HG03558 (cell line): ENCODE measurements around the gene TUBB1.

ENCODE experiments used
- ATAC-seq: cut with Tn5 transposase; IDR thresholded peaks from one replicate; pipeline ENCODE4 v1.9.1; 2021; ENCODE audit warnings: moderate number of reproducible peaks; ENCODE audit not compliant: unreplicated experiment; ENCODE audit errors: extremely low read depth

Gene TUBB1

DNA sequence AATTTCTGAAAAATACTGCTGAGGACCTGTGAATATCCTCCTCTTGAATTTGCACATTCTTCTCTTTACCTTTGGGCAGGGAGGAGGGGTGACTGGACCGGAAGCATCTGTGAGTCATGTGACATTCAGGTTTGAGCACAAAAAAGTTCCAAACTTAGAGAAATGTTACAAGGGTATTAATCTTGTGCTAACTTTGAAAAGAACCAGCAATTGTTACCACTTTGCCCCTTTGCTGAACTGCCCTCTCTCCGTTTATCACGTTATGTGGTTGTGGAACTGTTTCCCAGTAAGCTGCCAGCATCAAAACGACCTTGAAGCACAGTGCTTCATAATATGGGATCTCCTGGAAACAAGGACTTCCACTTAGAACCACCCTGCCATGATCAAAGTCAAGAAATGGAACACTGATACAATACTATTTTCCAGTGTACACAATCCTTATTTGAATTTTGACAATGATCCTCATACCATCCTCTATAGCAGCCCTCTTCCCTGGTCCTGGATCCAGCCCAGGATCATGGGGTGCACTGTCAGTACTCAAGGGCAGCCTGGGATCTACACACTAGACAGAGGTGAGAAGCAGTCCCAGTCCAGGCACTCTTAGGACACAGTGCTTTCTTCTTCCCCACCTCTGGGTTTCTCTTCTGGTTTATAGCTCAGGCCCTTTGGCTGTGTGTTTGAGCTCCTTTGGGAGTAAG is 2.3 kb upstream of the TUBB1 start:
- no peak for ATAC-seq

DNA sequence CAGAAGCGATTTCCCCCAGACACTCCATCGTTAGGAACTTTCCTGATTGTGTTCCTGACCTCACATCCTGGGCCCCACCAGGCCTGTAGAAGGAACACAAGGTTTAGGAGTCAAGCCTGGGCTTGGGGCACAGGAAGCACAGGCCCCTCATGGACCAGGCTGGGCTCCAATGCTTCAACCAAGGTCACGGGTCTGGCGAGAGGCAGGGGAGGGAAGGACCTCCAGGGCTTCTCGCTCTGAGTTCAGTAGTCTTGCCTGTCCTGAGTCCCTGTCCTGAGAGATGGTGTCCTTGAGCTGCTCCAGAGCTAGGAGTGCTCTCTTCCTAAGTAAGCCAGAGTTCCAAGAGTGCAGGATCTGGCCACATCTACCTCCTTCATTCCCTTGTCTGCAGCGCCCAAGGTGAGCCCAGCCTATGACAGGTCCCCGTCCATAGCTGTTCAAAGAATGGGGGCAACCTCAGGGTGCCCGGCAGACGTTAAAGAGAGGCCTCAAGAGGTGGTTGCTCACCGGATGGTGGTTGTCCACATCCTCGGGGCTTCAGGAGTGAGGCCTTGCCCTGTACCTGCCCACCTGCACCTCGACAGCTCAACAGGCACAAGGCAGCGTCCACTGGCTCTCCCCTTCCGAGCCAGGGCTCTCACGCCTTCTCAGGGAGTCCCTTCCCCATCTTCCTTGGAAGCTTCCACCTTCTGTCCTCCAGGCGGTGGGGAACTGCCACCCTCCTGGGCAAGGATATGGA is 1.6 kb upstream of the TUBB1 start:
- ATAC-seq: no peak

DNA sequence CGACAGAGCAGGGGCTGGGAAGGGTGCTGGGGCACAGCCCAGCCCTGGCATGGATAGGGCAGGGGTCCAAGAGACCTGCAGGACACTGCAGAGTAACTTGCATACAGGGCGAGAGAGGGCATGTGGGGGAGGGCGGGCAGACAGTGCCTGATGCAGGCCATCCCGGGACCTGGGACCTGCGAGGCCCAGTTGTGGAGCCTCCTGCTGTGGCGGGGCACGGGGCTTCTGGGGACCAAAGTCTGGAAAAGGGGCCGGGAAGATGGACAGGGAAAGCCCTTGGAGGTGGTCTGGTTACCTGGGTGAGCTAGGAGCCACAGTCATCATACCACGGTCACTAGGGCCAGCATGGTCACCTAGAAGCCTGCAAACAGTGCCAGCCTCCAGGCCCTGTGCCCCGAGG is 412 bp upstream of the TUBB1 start:
- no peak for ATAC-seq

DNA sequence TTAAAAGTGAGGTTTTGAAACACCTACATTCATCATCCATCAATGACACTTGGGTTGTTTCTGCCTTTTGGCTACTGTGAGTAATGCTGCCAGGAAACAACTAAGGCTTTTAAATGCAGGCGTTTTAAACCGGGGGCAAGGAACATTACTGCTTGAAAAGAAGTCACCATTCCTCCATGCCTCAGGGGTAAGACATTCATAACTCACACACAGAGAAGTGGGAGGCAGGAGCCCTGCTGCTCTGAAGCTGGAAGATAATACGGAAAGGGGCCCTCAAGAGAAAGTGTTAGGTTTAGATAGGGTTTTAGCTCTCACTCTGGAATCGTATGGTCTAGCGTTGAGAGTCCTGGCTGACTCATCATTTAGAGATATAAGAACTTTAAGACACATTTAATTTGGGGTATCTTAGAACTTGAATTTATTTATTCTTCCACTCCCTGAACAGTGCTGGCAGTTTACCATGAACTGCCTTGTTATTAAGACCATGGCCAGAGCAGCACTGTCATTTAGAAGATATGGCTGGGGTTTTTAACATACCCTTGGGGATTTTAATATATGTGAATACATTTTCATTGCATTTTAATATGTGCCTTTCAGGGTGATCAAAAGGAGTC is 1.8 kb downstream of the TUBB1 start:
- no peak for ATAC-seq

DNA sequence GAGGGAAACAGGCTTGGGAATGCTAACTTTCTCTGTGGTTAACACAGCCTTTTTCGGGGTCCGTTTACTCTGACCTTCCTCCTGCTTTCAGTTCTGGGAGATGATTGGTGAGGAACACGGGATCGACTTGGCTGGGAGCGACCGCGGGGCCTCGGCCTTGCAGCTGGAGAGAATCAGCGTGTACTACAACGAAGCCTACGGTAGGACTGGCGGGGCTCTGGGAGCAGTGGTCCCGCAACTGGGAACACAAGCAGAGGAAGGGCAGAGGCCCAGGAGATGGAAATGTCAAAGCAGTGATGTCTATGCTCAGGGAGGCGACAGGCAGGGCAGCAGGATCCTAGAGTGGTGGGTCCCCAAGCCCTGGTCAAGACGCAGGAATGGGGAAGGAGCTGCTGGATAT is 3.5 kb downstream of the TUBB1 start:
- no peak for ATAC-seq

DNA sequence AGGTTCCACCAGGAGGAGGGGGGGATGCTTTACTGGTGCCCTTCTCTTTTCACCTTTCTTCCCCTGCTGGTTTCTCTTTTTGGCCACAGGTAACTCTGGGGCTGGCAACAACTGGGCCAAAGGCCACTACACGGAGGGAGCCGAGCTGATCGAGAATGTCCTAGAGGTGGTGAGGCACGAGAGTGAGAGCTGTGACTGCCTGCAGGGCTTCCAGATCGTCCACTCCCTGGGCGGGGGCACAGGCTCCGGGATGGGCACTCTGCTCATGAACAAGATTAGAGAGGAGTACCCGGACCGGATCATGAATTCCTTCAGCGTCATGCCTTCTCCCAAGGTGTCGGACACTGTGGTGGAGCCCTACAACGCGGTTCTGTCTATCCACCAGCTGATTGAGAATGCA is 4.4 kb downstream of the TUBB1 start:
- ATAC-seq: no peak

DNA sequence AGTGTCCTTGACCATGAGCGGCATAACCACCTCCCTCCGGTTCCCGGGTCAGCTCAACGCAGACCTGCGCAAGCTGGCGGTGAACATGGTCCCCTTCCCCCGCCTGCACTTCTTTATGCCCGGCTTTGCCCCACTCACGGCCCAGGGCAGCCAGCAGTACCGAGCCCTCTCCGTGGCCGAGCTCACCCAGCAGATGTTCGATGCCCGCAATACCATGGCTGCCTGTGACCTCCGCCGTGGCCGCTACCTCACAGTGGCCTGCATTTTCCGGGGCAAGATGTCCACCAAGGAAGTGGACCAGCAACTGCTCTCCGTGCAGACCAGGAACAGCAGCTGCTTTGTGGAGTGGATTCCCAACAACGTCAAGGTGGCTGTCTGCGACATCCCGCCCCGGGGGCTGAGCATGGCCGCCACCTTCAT is 4.9 kb downstream of the TUBB1 start:
- no peak for ATAC-seq

DNA sequence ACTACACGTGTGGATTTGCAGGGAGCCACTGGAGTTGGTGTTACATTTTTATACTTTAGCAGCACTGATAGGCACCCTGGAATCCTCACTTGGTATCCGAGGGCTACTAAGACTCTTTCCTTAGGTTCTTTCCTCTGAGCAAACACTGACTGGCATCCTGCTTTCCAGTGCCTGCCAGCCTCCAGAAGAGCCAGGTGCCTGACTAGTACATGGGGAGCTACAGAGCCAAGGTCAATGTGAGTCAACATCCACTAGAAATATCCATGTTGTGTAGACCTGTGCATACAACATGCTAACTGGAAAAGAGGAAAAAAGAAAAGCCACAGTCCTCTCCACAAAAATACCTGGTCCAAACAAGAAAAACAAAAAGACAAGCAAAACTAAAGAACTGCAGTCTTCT is 5.9 kb downstream of the TUBB1 start:
- ATAC-seq: no peak

DNA sequence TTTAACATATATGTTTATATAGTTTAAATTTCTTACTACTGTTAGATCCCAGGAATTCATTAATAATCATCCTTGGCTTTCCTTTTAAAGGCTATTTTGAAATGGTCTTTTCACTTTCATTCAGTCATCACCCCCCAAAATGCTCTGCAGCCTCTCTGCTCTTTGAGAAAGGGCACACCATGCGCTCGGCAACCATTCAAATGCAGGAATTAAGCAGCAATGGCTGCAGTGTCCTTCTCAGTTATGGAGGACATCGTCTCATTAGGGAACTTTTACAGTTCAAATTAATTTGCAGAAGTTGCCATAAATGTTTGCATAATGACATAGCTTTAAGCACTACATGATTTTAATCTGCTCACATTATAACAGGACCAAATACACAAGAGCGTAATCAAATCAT is 6.3 kb downstream of the TUBB1 start:
- ATAC-seq: no peak

DNA sequence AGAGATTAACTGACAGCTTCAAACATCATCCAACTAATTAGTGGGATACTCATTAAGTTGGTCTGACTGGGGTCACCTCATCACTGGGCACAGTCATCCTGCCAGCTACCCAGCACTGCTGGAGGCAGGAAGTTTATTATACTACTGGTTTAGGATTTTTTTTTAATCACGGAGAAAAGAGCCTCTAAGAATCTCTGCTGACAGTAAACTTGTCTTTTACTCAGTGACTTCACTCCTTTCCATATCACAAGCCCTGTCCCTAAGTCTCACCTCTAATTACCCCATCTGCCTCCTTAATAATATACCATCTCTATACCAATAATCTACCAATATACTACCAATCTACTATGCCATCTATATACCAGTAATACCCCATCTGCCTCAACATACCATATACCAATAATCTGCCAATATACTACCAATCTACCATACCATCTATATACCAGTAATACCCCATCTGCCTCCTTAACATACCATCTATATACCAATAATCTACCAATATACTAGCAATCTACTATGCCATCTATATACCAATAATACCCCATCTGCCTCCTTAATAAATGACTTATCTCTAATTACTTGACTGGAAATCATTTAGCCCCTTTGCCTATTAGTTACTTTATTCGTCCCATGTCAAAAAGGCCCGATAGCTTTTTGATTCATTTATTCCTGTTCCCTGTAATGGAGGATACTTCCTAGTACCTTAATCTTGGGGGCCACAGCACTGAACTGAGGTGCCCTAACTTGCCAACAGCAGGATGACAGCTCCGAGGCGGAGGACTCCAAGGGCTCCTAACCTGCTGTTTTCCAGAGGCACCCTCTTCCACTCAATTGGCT is 7.9 kb downstream of the TUBB1 start:
- no peak for ATAC-seq

DNA sequence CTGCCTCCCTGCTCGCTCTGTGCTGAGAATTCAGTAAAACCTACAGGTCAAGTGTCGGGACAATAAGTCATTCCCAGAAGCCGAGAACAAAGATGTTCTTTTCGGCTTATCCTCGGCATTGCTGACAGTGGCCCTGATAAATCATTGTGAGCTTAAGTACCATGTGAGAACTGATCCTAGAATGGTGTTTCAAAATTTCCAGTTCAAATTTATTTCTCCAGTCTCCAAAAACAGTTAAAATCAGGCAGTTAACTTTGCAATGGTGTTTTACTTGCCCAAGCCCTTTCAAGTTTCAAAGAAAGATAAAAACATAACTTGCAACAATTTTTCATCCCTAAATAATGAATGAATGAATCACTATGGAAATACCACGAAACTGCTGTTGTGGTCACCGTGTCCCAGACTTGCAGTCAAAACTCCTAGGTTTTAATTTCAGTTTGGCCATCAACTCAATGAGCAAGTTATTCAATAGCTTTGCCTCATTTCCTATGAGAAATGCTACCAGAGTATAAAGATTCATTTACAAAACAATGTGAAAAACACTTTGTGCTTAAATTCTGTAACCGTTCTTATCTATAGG is 8.6 kb downstream of the TUBB1 start:
- ATAC-seq: no peak

DNA sequence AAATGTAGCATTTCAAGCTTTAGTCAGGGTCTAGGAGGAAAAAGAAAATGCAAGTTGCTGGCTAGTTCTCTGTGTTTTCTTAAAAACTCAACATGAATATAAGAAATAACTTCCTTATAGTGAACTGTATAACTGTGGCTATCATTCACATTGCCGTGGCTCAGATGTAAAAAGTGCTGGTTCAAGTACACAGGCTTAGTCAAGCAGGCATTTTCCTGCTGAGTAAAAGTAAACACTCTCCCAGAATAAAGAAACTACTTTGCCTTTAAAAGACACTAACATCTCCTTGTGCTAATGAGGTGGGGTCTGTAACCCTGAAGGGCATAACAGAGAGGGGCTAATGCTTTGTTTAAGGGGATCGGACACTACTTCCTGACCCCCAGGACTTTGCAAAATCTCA is 9.6 kb downstream of the TUBB1 start:
- ATAC-seq: no peak

DNA sequence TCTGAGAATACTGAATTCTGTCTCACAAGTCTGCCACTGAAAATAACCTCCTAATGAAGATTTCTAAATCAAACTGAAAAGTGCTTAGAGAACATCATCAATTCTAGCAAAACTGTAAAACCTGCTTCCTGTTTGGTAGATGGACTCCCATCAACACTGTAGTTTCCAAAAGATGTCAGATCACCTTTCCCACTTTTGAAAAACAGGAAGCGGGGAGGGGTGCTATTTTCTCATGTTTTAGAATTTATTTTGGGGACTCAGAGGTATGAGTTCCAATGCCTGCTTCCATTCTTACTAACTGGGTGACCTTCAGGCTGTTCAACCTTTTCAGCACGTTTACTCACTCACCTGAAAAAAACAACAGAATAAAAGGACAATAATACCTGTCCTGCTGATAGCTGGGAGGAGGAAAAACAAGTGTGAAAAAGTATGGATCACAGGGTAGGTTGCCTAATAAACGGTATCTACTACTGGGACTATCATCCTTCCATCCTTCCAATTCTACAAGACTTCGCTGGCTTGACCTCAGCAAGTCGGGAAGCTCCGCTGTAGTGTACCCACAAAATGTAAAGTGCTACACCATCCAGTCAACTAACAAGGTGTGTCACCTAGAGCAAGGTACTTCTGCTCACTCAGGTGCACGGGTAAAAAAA is 11.8 kb downstream of the TUBB1 start:
- no peak for ATAC-seq

DNA sequence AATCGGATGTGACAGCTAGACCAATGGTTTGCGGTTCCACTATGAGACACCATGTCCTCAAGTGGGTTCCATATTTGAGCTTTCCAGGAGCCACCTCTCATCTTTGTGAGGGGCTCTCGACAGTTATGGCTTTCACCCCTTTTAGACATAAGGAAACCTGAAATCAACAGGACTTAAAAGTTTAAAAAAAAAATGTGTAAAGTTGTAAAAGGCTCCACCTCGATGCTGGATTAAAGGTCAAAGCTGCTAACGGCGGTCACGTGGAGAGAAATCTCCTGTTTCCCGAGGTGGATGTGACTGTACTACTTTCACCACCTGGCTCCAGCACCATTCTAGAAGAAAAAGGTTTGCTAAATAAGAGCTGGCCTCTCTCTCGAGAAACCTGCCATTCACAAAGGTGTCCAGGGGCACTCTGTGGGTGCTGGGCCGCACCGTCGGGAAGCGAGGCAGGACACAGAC is 12.4 kb downstream of the TUBB1 start:
- ATAC-seq: no peak

DNA sequence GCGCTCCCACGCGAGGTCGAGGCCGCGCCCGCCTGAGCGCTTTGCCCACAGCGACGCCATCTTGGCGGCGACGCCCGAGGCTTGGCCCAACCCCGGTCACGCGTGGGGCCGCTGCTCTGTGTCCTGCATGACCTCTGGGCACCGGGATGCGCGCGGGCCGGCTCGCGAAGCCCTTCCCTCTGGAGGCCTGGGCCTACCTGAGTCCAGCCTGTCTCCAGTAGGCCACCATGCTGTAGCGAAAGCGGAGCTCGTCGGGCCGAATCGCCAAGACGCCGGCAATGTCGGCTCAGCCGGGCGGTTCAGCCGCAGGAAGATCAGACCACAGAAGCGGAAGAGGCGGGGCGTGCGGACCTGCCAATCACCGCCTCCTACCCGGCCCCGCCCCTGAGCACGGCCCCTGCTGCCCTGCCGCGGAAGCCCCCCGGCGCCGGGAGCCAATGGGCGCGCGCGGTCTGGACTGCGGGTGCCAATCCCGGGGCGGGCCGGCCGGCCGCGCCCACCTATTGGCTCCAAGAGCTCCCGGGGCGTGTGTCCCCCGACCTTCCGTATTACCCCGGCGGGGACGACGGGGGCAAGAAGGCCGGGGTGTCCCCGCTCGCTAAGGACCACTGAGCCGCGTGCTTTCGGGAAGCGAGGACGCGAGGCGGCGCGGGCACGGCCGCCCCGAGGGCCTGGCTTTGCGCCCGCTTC is 12.9 kb downstream of the TUBB1 start, which contains the start of gene ATP5F1E:
ATP5F1E (minus strand) TSS at position 313 of the 690 bp plus-strand sequence; CDS start at position 229, 84 bp downstream.
- ATAC-seq: peak; percentile 73

DNA sequence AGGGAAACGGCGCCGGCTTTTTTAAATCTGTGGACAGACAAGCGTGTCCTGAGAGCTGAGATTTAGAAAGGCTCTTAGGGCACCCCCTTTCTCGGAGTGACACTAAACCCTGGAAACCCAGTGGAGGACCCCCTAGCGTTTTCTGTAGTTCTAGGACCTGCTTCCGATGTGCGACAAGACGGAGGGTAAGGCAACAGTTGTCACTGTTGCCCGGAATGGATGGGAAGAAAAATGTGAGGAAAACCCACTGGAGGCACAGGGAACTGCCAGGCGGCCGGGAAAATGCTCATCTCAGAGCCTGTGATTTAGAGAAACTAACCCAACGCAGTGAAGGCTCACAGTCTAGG is 13.5 kb downstream of the TUBB1 start:
- ATAC-seq: no peak

DNA sequence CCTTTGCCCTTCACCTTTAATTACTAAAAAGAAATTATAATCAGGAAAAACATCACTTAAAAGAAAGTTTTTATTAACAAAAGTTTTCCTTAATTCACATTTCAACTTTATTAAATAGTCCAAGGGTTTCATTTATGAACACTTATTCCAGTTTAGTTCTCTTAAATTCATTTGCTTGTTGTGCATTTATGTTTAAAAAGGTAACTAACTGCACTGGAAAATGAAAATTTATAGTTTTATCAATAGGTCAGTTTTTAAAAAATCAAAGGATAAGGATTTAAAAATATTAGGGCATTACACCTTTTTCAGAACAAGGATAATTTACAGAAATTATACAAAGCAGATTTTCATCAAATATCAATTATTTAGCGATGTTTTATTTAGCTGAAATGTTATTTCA is 13.9 kb downstream of the TUBB1 start:
- ATAC-seq: no peak

DNA sequence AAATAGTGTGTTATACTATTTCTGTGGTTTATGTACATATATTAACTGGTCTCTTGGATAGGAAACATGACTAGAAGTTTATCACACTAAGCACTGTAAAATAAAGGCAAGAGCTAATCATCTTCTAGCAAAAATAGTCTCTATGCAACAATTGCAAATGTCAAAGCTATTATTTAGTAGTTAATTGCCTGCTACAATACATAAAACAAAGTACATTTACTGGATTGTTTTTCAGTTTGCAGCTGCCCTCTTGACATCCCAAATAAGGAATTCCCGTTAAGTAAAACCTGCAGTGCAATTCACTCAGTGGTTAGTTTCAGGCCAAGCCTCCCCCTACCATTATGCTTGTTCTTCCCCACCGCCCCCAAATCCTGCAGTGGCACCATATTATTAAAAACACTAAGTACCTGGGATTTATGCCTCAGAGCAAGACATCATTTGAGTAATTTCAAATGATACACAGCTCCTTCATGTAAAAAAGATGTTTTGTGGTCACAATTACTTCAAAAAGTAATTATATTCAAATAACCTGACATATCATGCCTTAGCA is 14.5 kb downstream of the TUBB1 start:
- no peak for ATAC-seq

DNA sequence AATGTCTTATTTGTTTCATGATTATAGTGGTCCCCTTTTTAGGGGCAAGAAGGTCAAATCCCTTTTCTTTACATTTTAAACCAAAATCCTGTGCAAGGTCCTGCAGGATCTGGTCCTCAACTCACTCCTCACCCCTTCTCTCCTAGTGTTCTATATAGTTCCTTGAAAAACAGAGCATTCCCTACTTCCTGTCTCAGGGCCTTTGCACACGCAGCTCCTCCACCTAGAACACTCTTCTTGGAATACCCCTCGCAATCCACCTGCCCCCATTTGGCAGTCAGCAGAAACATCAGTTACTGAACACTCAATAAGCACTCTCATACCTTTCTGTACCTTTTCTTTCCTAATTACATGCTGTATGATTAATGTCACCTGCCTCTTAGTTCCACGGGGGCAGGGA is 16.2 kb downstream of the TUBB1 start:
- no peak for ATAC-seq
